Measurements from ENCODE around the gene LYRM9. TPM values are rescaled to one million over a fixed set of nuclear protein-coding genes. Genes with fewer than 3 reads are reported as not detected.

The LYRM9 gene
- total RNA-seq (4.4 and 9.7 TPM in 2 replicates), polyA plus RNA-seq (4.5 and 13.7 TPM in 2 replicates), polyA minus RNA-seq (ENCODE audit: low replicate concordance) (1.3 and 2.1 TPM in 2 replicates)
- polyA plus RNA-seq (2012): 6.3 and 13.5 TPM in 2 replicates

DNA sequence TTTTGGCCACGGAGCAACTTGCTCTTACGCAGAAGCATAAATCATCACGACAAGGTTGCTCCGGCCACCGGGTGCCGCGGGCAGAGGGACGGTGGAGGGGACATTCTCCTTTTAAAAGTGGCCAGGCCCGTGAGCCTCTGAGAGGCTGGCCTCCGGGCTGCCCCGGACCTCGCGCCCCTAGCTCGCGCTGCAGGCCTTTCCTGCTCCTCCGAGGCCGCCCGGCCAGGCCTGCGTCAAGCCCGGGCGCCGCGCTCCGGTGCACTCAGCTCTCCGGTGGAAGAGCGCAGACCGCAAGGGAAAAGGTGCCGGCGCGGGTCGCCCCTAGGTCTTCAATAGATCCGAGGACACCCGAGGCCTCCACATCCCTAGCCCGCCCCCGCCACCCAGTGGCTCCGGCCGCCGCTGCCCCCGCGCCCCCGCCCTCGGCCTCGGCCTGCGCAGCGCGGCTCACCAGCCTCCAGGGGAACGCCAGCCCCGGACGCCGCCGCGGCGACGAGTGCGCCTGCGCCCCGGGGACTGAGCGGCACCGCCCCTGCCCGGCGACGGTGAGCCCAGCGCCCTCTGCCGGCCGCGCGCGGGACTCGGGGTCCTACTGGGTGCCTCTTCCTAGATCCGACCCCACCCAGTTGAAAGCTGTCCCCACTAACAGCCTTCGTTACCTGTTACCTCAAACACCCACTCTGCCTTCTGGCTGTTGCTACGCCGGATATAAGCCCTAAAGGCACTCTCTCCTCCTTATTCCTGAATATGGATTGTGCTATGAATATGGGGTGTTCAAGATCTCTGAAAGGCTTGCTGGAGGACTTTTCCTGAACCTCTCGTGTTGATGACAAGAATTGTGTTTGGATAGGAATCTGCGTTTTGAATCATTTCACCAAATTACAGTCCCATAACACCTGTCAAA, at the start of gene LYRM9:
TSS of gene LYRM9 (minus strand) at position 500 of the 904 bp plus-strand sequence. CDS start 10,671 bp downstream, outside the sequence.
- peak within 1 kb of the TSS; percentile 46 for H3K27ac ChIP-seq (ENCODE audit: insufficient read depth, low read length)
- no peaks in the 10 kb centered on the region for H3K9me3 ChIP-seq (ENCODE audit: control insufficient read depth, insufficient read depth, low read depth, low read length)
- TF ChIP-seq, protein P1, sequence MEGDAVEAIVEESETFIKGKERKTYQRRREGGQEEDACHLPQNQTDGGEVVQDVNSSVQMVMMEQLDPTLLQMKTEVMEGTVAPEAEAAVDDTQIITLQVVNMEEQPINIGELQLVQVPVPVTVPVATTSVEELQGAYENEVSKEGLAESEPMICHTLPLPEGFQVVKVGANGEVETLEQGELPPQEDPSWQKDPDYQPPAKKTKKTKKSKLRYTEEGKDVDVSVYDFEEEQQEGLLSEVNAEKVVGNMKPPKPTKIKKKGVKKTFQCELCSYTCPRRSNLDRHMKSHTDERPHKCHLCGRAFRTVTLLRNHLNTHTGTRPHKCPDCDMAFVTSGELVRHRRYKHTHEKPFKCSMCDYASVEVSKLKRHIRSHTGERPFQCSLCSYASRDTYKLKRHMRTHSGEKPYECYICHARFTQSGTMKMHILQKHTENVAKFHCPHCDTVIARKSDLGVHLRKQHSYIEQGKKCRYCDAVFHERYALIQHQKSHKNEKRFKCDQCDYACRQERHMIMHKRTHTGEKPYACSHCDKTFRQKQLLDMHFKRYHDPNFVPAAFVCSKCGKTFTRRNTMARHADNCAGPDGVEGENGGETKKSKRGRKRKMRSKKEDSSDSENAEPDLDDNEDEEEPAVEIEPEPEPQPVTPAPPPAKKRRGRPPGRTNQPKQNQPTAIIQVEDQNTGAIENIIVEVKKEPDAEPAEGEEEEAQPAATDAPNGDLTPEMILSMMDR (conservative IDR thresholded peaks at IDR 0.05 in 1 of 2, IDR thresholded peaks at IDR 0.05 in 1 of 2; ENCODE audit: low read depth in 1 of 2, low read length in 2 of 2): peak; percentile 66 to 72
- TF ChIP-seq EZH2 (IDR thresholded peaks at IDR 0.05; ENCODE audit: low read length, missing control alignments): no peak
- H3K4me2 ChIP-seq (ENCODE audit: extremely low read depth, insufficient read depth, low read length): peak within 1 kb of the TSS; percentile 97
- peak; percentile 73 to 83 for DNase-seq (ENCODE audit: low read depth in 2 of 2)
- peak within 1 kb of the TSS; percentile 92 for H2AFZ ChIP-seq (ENCODE audit: low read length)
- peaks cover 5% of the 10 kb centered on the region for H3K4me1 ChIP-seq (ENCODE audit: control insufficient read depth, extremely low read depth, insufficient read depth, low read length)
- no peaks in the 10 kb centered on the region for H3K79me2 ChIP-seq (ENCODE audit: control insufficient read depth, insufficient read depth, low read length)
- no peaks in the 10 kb centered on the region for H3K36me3 ChIP-seq (ENCODE audit: control insufficient read depth, insufficient read depth, low read length)
- peaks cover 6% of the 10 kb centered on the region for H3K27me3 ChIP-seq (ENCODE audit: control insufficient read depth, insufficient read depth, low read length)
- peak within 1 kb of the TSS; percentile 47 to 74 (median 58) for H3K4me3 ChIP-seq (replicated peaks in 1 of 4; ENCODE audit: control extremely low read depth in 1 of 4, insufficient read depth in 1 of 4, low read depth in 3 of 4, low read length in 4 of 4)
- H4K20me1 ChIP-seq (ENCODE audit: control insufficient read depth, extremely low read depth, insufficient read depth, low read length): no peaks in the 10 kb centered on the region
- H3K9ac ChIP-seq (ENCODE audit: insufficient read depth, low read length): peak within 1 kb of the TSS; percentile 76

DNA sequence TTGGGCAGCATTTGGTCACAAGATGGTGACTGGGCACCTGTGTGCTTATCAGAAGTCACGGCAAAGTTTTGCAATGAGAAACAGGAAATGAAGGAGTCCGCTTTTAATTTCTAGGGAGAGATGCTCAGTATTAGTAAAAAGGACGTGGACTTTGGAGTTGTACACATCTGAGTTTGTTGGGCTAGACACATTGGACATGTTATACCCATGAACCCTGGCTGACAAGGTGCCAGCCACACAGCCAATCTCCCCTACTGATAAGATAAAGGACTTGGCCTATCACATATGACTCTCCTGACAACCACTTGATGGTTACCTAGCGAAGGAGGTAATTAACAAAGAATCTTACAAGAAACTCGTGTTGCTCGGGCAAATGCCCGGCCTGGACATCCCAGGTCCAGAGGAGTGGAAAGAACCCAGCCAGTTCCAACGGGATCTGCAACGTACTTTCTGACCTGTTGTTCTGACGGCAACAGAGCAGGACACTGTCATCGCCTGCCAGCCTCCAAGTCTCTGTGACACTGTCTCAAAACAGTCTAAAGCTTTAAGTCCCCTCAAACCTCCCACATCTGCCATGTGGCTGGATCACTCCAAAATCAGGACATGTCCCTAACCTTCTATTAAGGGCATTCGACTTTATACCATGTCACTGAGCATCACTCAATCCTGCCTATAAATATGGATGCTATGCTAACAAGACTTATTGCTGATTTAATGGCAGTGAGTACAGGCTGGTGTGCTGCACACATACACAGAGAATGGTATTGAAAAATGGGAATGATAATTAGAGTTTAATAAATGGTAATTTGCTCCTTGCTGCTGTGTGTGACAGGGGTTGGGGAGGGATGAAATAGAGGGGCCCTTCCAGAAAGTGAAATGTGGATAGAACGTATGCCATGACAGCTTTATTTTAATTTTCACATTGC, 47.6 kb upstream of the LYRM9 start:
- Histone ChIP-seq H3K9ac (ENCODE audit: insufficient read depth, low read length) (no peak overlapping the region), H3K79me2 (ENCODE audit: control insufficient read depth, insufficient read depth, low read length) (no peaks in the 10 kb centered on the region), H2AFZ (ENCODE audit: low read length) (no peak overlapping the region), H3K27ac (ENCODE audit: insufficient read depth, low read length) (no peak overlapping the region), H3K27me3 (ENCODE audit: control insufficient read depth, insufficient read depth, low read length) (peaks cover 3% of the 10 kb centered on the region), H3K4me1 (ENCODE audit: control insufficient read depth, extremely low read depth, insufficient read depth, low read length) (no peaks in the 10 kb centered on the region), H3K9me3 (ENCODE audit: control insufficient read depth, insufficient read depth, low read depth, low read length) (no peaks in the 10 kb centered on the region), H3K4me3 (replicated peaks in 1 of 4; ENCODE audit: control extremely low read depth in 1 of 4, insufficient read depth in 1 of 4, low read depth in 3 of 4, low read length in 4 of 4) (no peak overlapping the region), H4K20me1 (ENCODE audit: control insufficient read depth, extremely low read depth, insufficient read depth, low read length) (no peaks in the 10 kb centered on the region), H3K36me3 (ENCODE audit: control insufficient read depth, insufficient read depth, low read length) (no peaks in the 10 kb centered on the region), H3K4me2 (ENCODE audit: extremely low read depth, insufficient read depth, low read length) (no peak overlapping the region)
- no peak for TF ChIP-seq EZH2 (IDR thresholded peaks at IDR 0.05; ENCODE audit: low read length, missing control alignments)
- TF ChIP-seq, protein P1 (conservative IDR thresholded peaks at IDR 0.05 in 1 of 2, IDR thresholded peaks at IDR 0.05 in 1 of 2; ENCODE audit: low read depth in 1 of 2, low read length in 2 of 2): no peak
- no peak for DNase-seq (ENCODE audit: low read depth in 2 of 2)
